H1 (cell line): ENCODE results near the gene ADARB2. TPM values are rescaled to one million over a fixed set of nuclear protein-coding genes. Genes with fewer than 3 reads are reported as not detected.

ENCODE experiments used
- CTCF ChIA-PET: fragments of 300-600 bp; sonication (Branson Sonifier 250); formaldehyde crosslinking; loops from one replicate; lab custom pipeline; 2021; ENCODE audit not compliant: partially characterized antibody; lab: Charles Lee
- POLR2A ChIA-PET: fragments of 300-600 bp; sonication (Branson Sonifier 250); formaldehyde crosslinking; loops from one replicate; lab custom pipeline; 2021; ENCODE audit warnings: inconsistent platforms; ENCODE audit not compliant: partially characterized antibody; lab: Charles Lee
- DNase-seq, 2 experiments: peaks; one replicate each; pipeline versions ENCODE4 v3.0.0 to v3.0.0-alpha.2; 2010 to 2022; ENCODE audit warnings: low spot score in 2 of 2, low read depth in 1 of 2, mixed read lengths in 1 of 2
- FAIRE-seq: peaks from 2 replicates; lab custom pipeline; 2011; peaks lifted over from hg19 to GRCh38; lab: Jason Lieb, UNC
- H2AFZ ChIP-seq: 2 replicates; pipeline ENCODE4 v1.8.1; 2012; ENCODE audit warnings: low read length, inconsistent platforms
- H2AK5ac ChIP-seq: 2 replicates; pipeline ENCODE4 v1.6.1; 2013; ENCODE audit warnings: low read depth, low read length
- H2BK120ac ChIP-seq: replicated peaks from 2 replicates; pipeline ENCODE3; 2013; ENCODE audit warnings: low read depth, low read length, inconsistent platforms
- H2BK12ac ChIP-seq: 2 replicates; pipeline ENCODE4 v1.6.1; 2013; ENCODE audit warnings: low read depth, low read length
- H2BK15ac ChIP-seq: 2 replicates; pipeline ENCODE4 v1.6.1; 2013; ENCODE audit warnings: low read length
- H2BK20ac ChIP-seq: 2 replicates; pipeline ENCODE4 v1.6.1; 2013; ENCODE audit warnings: low read length
- H2BK5ac ChIP-seq: 2 replicates; pipeline ENCODE4 v1.6.1; 2013; ENCODE audit warnings: low read depth, low read length
- H3K14ac ChIP-seq: 2 replicates; pipeline ENCODE4 v1.6.1; 2013; ENCODE audit warnings: inconsistent platforms; ENCODE audit not compliant: insufficient read length
- H3K18ac ChIP-seq: 2 replicates; pipeline ENCODE4 v1.6.1; 2013; ENCODE audit warnings: low read length; ENCODE audit errors: extremely low read depth
- H3K23ac ChIP-seq: 2 replicates; pipeline ENCODE4 v1.6.1; 2013; ENCODE audit warnings: inconsistent platforms; ENCODE audit not compliant: insufficient read length
- H3K23me2 ChIP-seq: 2 replicates; pipeline ENCODE4 v1.6.1; 2013; ENCODE audit warnings: low read depth, low read length
- H3K27ac ChIP-seq: 2 replicates; pipeline ENCODE4 v1.6.1; 2011; ENCODE audit warnings: low read depth, low read length, inconsistent platforms
- H3K27me3 ChIP-seq, 4 experiments: replicated peaks in 1 of 4; 1 replicate in 1 of 4; 2 replicates in 3 of 4; pipeline versions ENCODE4 v1.6.1 to v1.8.1; 2011 to 2013; ENCODE audit warnings: low read length in 3 of 4, mild to moderate bottlenecking in 3 of 4, inconsistent platforms in 2 of 4, mixed read lengths in 2 of 4, moderate library complexity in 1 of 4; ENCODE audit not compliant: control insufficient read depth in 3 of 4, insufficient read depth in 3 of 4; ENCODE audit errors: extremely low read depth in 1 of 4
- H3K36me3 ChIP-seq, 4 experiments: 2 replicates each; pipeline versions ENCODE4 v1.6.1 to v1.8.1; 2011 to 2013; ENCODE audit warnings: mild to moderate bottlenecking in 4 of 4, low read length in 3 of 4, moderate library complexity in 2 of 4, control low read depth in 1 of 4, inconsistent platforms in 1 of 4; ENCODE audit not compliant: insufficient read depth in 4 of 4, control insufficient read depth in 2 of 4
- H3K4ac ChIP-seq: replicated peaks from 2 replicates; pipeline ENCODE3; 2013; ENCODE audit warnings: low read length, low read depth, mixed read lengths, inconsistent platforms; ENCODE audit not compliant: insufficient read length
- H3K4me1 ChIP-seq, 4 experiments: replicated peaks in 1 of 4; 1 replicate in 1 of 4; 2 replicates in 3 of 4; pipeline versions ENCODE4 v1.6.1 to v1.8.1; 2011 to 2013; ENCODE audit warnings: low read length in 3 of 4, inconsistent platforms in 2 of 4, mixed read lengths in 1 of 4; ENCODE audit not compliant: insufficient read depth in 4 of 4, control insufficient read depth in 3 of 4
- H3K4me2 ChIP-seq, 2 experiments: 2 replicates each; pipeline versions ENCODE4 v1.6.1 to v1.8.1; 2011 to 2013; ENCODE audit warnings: low read depth in 2 of 2, low read length in 2 of 2, control low read depth in 1 of 2, inconsistent platforms in 1 of 2, mild to moderate bottlenecking in 1 of 2; ENCODE audit not compliant: insufficient read depth in 1 of 2
- H3K4me3 ChIP-seq, 4 experiments: fragments of 200-600, 300-600 bp in 1 of 4; sonication (generic), shearing (Covaris generic), sonication (Bioruptor Twin) in 1 of 4; 2 replicates each; pipeline versions ENCODE4 v1.5.1 to v1.8.1; 2011 to 2016; ENCODE audit warnings: low read length in 4 of 4, low read depth in 3 of 4, control low read depth in 2 of 4, inconsistent platforms in 2 of 4, mild to moderate bottlenecking in 2 of 4, mixed read lengths in 1 of 4, moderate library complexity in 1 of 4; ENCODE audit not compliant: insufficient read depth in 2 of 4; ENCODE audit errors: extremely low read depth in 1 of 4
- H3K56ac ChIP-seq: replicated peaks from 2 replicates; pipeline ENCODE3; 2013; ENCODE audit warnings: low read depth, mild to moderate bottlenecking, mixed read lengths, low read length, inconsistent platforms; ENCODE audit not compliant: insufficient read length
- H3K79me1 ChIP-seq: 2 replicates; pipeline ENCODE4 v1.6.1; 2013; ENCODE audit warnings: low read depth, low read length, control low read depth
- H3K79me2 ChIP-seq, 2 experiments: 2 replicates each; pipeline versions ENCODE4 v1.6.1 to v1.8.1; 2012 to 2013; ENCODE audit warnings: low read length in 2 of 2, mild to moderate bottlenecking in 2 of 2, inconsistent platforms in 1 of 2; ENCODE audit not compliant: insufficient read depth in 2 of 2, control insufficient read depth in 1 of 2
- H3K9ac ChIP-seq, 4 experiments: replicated peaks in 1 of 4; 1 replicate in 1 of 4; 2 replicates in 3 of 4; pipeline versions ENCODE4 v1.6.1 to v1.8.1; 2011 to 2013; ENCODE audit warnings: low read depth in 3 of 4, low read length in 3 of 4, control low read depth in 2 of 4, mild to moderate bottlenecking in 2 of 4, moderate library complexity in 2 of 4, inconsistent platforms in 1 of 4; ENCODE audit errors: extremely low read depth in 1 of 4
- H3K9me3 ChIP-seq, 2 experiments: 2 replicates each; pipeline versions ENCODE4 v1.6.1 to v1.8.1; 2012 to 2013; ENCODE audit warnings: mild to moderate bottlenecking in 2 of 2, moderate library complexity in 2 of 2, control low read depth in 1 of 2, inconsistent platforms in 1 of 2, low read depth in 1 of 2, low read length in 1 of 2, mixed read lengths in 1 of 2; ENCODE audit not compliant: insufficient read depth in 2 of 2
- H4K20me1 ChIP-seq, 2 experiments: replicated peaks in 1 of 2; 2 replicates each; pipeline versions ENCODE3 to v1.8.1; 2011 to 2013; ENCODE audit warnings: inconsistent platforms in 2 of 2, low read length in 2 of 2, mild to moderate bottlenecking in 1 of 2; ENCODE audit not compliant: insufficient read depth in 2 of 2, control insufficient read depth in 1 of 2
- H4K5ac ChIP-seq: 2 replicates; pipeline ENCODE4 v1.6.1; 2013; ENCODE audit warnings: low read length, low read depth, mixed read lengths, inconsistent platforms; ENCODE audit not compliant: insufficient read length
- H4K8ac ChIP-seq: 2 replicates; pipeline ENCODE4 v1.8.0; 2013; ENCODE audit warnings: mild to moderate bottlenecking, moderate library complexity, low read length, inconsistent platforms; ENCODE audit not compliant: insufficient read depth; ENCODE audit errors: extremely low read depth
- H4K91ac ChIP-seq: replicated peaks from 2 replicates; pipeline ENCODE3; 2013; ENCODE audit warnings: low read length, mixed read lengths, inconsistent platforms; ENCODE audit not compliant: insufficient read length
- BCL11A ChIP-seq, 2 experiments: IDR thresholded peaks; one replicate each; pipeline ENCODE4 v1.6.1; 2011; ENCODE audit warnings: low read depth in 2 of 2, low read length in 2 of 2, mild to moderate bottlenecking in 2 of 2
- KDM4A ChIP-seq: IDR thresholded peaks from one replicate; pipeline ENCODE4 v1.7.1; 2012; ENCODE audit warnings: low read depth, mild to moderate bottlenecking, moderate library complexity, low read length, inconsistent platforms; ENCODE audit not compliant: severe bottlenecking
- KDM5A ChIP-seq: fragments of 200-600 bp; IDR thresholded peaks from 2 replicates; pipeline ENCODE4 v1.7.1; 2012; ENCODE audit warnings: mild to moderate bottlenecking, low read length, inconsistent platforms, mixed read lengths
- NANOG ChIP-seq: IDR thresholded peaks from 2 replicates; pipeline ENCODE4 v1.6.1; 2011; ENCODE audit warnings: low read length, low read depth, mild to moderate bottlenecking, inconsistent platforms; ENCODE audit not compliant: insufficient read depth, poor library complexity, severe bottlenecking
- PHF8 ChIP-seq: fragments of 200-600 bp; sonication (generic); conservative IDR thresholded peaks from 2 replicates; pipeline ENCODE4 v1.7.1; 2012; ENCODE audit warnings: low read depth, mild to moderate bottlenecking, inconsistent platforms, low read length, moderate library complexity
- RFX5 ChIP-seq: IDR thresholded peaks from 2 replicates; pipeline ENCODE4 v1.6.1; 2011; ENCODE audit warnings: low read depth, low read length, improper control_type of control experiment, borderline replicate concordance
- SP2 ChIP-seq: IDR thresholded peaks from 2 replicates; pipeline ENCODE4 v1.6.1; 2012; ENCODE audit warnings: mild to moderate bottlenecking, low read length, inconsistent platforms
- WGBS, 2 experiments: shearing (Covaris generic) in 1 of 2; methylation state at CpG; one replicate each; pipeline versions ENCODE4 v1.1.6 to v1.1.7; 2013 to 2015; ENCODE audit warnings: low lambda C conversion rate in 2 of 2, mixed read lengths in 2 of 2, inconsistent platforms in 1 of 2, low coverage in 1 of 2, missing lambda C conversion rate in 1 of 2; ENCODE audit not compliant: insufficient replicate concordance in 2 of 2, insufficient coverage in 1 of 2, insufficient read length in 1 of 2; ENCODE audit errors: extremely low coverage in 1 of 2, missing lambda C conversion rate in 1 of 2; 5-methylcytosine and 5-hydroxymethylcytosine counted together
- polyA plus RNA-seq, 7 experiments: library from polyadenylated mRNA; depleted of rRNA in 3 of 7; stranded (reverse) in 5 of 7; unstranded in 2 of 7; fragments of >200 nt in 5 of 7; fragments of 200-250 nt in 2 of 7; gene quantifications; 1 replicate in 5 of 7; 2 replicates in 1 of 7; 4 replicates in 1 of 7; pipeline versions ENCODE4 v1.2.1 to v1.2.3, GENCODE V29; 2011 to 2013; ENCODE audit warnings: missing spikeins in 2 of 7, mixed read lengths in 2 of 7
- total RNA-seq: library from RNA; stranded (reverse); fragmentation: NEBNext Ultra II Directional; extraction: Animal tissue kit (Norgen Biotek cat#: 25700); gene quantifications from 2 replicates; pipeline ENCODE4 v1.2.1, GENCODE V29; 2021
- TF ChIP-seq, protein P1 (sequence below): IDR thresholded peaks from 2 replicates; pipeline ENCODE4 v1.6.1; 2012; ENCODE audit warnings: inconsistent platforms

The ADARB2 gene
- total and polyA plus RNA-seq, 2 of the 8 experiments (the other 6 are each of a cell fraction or from before 2014, with no cell fraction given): 2.2 to 2.8 TPM

DNA sequence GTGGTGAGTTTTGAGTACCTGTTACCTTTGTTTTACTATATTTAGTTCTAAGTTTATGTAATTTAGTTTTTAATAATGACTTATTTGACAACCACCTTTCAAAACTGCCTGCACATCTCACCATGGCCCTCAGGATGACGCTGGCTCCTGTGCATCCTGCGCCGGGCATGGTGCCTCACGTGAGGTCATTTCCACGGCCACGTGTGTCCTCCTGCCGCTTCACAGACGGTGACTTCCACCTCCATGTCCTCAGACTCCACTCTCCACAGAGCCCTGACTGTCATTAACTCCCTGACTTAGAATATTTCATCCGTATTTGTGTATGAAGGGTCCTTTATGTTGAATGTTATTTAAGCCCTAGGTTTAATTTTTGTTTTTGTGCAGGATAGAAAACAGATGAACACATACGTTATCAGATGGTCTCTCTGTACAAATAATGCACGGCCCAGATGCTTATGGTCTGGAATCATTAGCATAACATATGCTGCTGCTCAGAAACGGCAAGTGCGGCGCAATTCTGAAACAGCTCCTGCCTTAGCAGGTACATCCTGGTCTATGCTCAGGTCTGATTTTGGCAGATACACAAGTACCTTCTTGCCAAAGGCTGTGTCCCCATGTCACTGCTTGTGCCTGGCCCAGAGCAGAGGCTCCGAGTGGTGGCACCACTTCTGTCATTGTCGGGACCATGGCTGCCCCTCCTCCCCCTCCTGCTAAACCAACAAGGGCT lies 525.3 kb downstream of the ADARB2 start:
- H4K8ac ChIP-seq: no peak overlapping the region
- H3K4ac ChIP-seq: no peak overlapping the region
- no peaks in the 10 kb centered on the region for H3K27me3 ChIP-seq
- no peak overlapping the region for H4K91ac ChIP-seq
- no peak overlapping the region for H2BK5ac ChIP-seq
- no peak overlapping the region for H3K27ac ChIP-seq
- no peak overlapping the region for H3K4me3 ChIP-seq
- WGBS, 2 experiments: 87% methylated on average over 16 of the region's 16 CpGs; no CpG with 5 or more reads in 1 of the 2 experiments
- H3K18ac ChIP-seq: no peak overlapping the region
- H3K23ac ChIP-seq: no peak overlapping the region
- FAIRE-seq (no peak), DNase-seq (no peak)
- no peak overlapping the region for H4K5ac ChIP-seq
- no peaks in the 10 kb centered on the region for H3K79me2 ChIP-seq
- no peaks in the 10 kb centered on the region for H3K36me3 ChIP-seq
- no peaks in the 10 kb centered on the region for H3K4me1 ChIP-seq
- H3K23me2 ChIP-seq: peaks cover 3% of the 10 kb centered on the region; the same call in 1 of the 2 replicates
- H3K9me3 ChIP-seq: no peaks in the 10 kb centered on the region
- no peak overlapping the region for H2AFZ ChIP-seq
- H3K14ac ChIP-seq: no peak overlapping the region
- H2BK20ac ChIP-seq: no peak overlapping the region
- H2BK120ac ChIP-seq: no peak overlapping the region
- CTCF ChIA-PET: interaction anchor here (0.9 kb wide), 1 partner anchor 49 kb away, joined by 5 read pairs; no protein-coding TSS in a partner anchor
- H2BK12ac ChIP-seq: no peak overlapping the region
- no peak overlapping the region for H2AK5ac ChIP-seq
- H3K4me2 ChIP-seq: no peak overlapping the region
- H3K56ac ChIP-seq: no peak overlapping the region
- TF ChIP-seq PHF8: no peak
- TF ChIP-seq BCL11A (IDR thresholded peaks at IDR 0.05; ENCODE audit: low read depth in 2 of 2, low read length in 2 of 2): no peak
- TF ChIP-seq RFX5: no peak
- no peak for TF ChIP-seq NANOG
- TF ChIP-seq KDM4A: no peak
- TF ChIP-seq KDM5A: no peak
- TF ChIP-seq, protein P1, sequence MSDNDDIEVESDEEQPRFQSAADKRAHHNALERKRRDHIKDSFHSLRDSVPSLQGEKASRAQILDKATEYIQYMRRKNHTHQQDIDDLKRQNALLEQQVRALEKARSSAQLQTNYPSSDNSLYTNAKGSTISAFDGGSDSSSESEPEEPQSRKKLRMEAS: no peak
- TF ChIP-seq SP2: no peak
- peaks cover 0 to 5% of the 10 kb centered on the region in 2 experiments for H4K20me1 ChIP-seq
- H3K9ac ChIP-seq: no peak overlapping the region
- POLR2A ChIA-PET: interaction anchor here (0.6 kb wide), 1 partner anchor 184 kb away, joined by 3 read pairs; no protein-coding TSS in a partner anchor
- no peak overlapping the region for H2BK15ac ChIP-seq
- H3K79me1 ChIP-seq: no peaks in the 10 kb centered on the region
